ENCODE data around the gene ATP6V0B. TPM values are rescaled to one million over a fixed set of nuclear protein-coding genes. Genes with fewer than 3 reads are reported as not detected.

The ATP6V0B gene
- total RNA-seq, 1 experiment from 2014 or later = 181 TPM

DNA sequence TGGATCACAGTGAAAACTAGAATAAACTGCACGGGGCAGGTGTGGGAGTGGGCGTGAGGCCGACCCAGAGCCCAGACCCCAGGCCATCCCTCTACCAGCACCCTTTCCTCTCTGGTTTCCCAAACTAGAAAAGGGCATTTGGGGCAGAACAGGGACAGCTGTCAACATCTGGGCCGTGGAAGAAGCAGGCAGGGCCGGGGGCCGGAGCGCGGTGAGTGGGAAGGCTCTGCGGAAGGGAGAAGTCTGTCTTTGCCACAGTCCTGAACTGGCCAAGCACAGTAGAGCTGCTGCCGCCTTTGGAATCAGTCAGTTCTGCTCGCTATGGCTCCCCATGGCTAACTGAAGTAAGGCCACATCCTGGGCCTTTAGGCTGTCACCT lies 23.2 kb downstream of the ATP6V0B start:
- Histone ChIP-seq H3K27ac (ENCODE audit: low read depth, low read length, poor library complexity, severe bottlenecking) (no peak overlapping the region), H3K36me3 (ENCODE audit: insufficient read depth, low read length, poor library complexity, severe bottlenecking) (no peaks in the 10 kb centered on the region), H3K4me1 (ENCODE audit: insufficient read depth, low read length, poor library complexity, severe bottlenecking) (no peaks in the 10 kb centered on the region), H3K4me3 (ENCODE audit: low read depth, low read length, poor library complexity, severe bottlenecking) (no peak overlapping the region), H3K27me3 (replicated peaks; ENCODE audit: insufficient read depth, low read depth, low read length, poor library complexity) (no peaks in the 10 kb centered on the region), H3K9me3 (ENCODE audit: low read depth, low read length, poor library complexity, severe bottlenecking) (no peaks in the 10 kb centered on the region)
- POLR2A ChIA-PET (ENCODE audit: low non-redundant PET) = no interaction called here
- no peak for DNase-seq (ENCODE audit: low spot score)
- TF ChIP-seq EZH2 (IDR thresholded peaks at IDR 0.05; ENCODE audit: borderline replicate concordance, low read depth, low read length, poor library complexity, severe bottlenecking) = no peak
- TF ChIP-seq, protein P1, sequence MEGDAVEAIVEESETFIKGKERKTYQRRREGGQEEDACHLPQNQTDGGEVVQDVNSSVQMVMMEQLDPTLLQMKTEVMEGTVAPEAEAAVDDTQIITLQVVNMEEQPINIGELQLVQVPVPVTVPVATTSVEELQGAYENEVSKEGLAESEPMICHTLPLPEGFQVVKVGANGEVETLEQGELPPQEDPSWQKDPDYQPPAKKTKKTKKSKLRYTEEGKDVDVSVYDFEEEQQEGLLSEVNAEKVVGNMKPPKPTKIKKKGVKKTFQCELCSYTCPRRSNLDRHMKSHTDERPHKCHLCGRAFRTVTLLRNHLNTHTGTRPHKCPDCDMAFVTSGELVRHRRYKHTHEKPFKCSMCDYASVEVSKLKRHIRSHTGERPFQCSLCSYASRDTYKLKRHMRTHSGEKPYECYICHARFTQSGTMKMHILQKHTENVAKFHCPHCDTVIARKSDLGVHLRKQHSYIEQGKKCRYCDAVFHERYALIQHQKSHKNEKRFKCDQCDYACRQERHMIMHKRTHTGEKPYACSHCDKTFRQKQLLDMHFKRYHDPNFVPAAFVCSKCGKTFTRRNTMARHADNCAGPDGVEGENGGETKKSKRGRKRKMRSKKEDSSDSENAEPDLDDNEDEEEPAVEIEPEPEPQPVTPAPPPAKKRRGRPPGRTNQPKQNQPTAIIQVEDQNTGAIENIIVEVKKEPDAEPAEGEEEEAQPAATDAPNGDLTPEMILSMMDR (conservative IDR thresholded peaks at IDR 0.05; ENCODE audit: low read depth, low read length) = no peak
- intact Hi-C loops (cut with micrococcal nuclease; ENCODE audit: unreplicated experiment) = no loop called here
- CTCF ChIA-PET = no interaction called here
- no TSS peak for BruUV-seq (replicated peaks)

DNA sequence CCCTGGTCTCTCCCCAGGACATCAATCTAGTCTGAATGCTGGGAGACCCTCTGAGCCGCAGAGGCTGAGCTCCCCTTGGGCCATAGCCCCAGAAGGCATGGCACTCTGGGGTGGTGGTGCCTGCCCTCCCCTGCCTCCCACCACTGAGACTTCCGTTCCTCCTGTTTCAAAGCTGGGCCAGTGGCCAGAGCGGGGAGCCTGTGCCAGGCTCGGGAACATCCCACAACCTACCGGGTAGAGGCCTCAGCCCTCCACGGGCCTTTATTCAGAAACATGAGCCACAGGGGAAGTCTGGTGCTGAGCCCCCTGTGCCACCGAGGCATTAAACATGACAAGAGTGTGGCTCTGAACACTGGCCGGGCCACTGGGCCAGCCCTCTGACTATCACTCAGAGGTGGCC lies 24.7 kb downstream of the ATP6V0B start:
- Histone ChIP-seq H3K36me3 (ENCODE audit: insufficient read depth, low read length, poor library complexity, severe bottlenecking) (no peaks in the 10 kb centered on the region), H3K4me3 (ENCODE audit: low read depth, low read length, poor library complexity, severe bottlenecking) (no peak overlapping the region), H3K27me3 (replicated peaks; ENCODE audit: insufficient read depth, low read depth, low read length, poor library complexity) (no peaks in the 10 kb centered on the region), H3K4me1 (ENCODE audit: insufficient read depth, low read length, poor library complexity, severe bottlenecking) (no peaks in the 10 kb centered on the region), H3K9me3 (ENCODE audit: low read depth, low read length, poor library complexity, severe bottlenecking) (no peaks in the 10 kb centered on the region), H3K27ac (ENCODE audit: low read depth, low read length, poor library complexity, severe bottlenecking) (no peak overlapping the region)
- no peak for TF ChIP-seq EZH2 (IDR thresholded peaks at IDR 0.05; ENCODE audit: borderline replicate concordance, low read depth, low read length, poor library complexity, severe bottlenecking)
- TF ChIP-seq, protein P1 (conservative IDR thresholded peaks at IDR 0.05; ENCODE audit: low read depth, low read length) = no peak
- ChIA-PET CTCF (interaction anchor here (0.6 kb wide), 1 partner anchor 315 kb away, joined by 3 read pairs; no protein-coding TSS in a partner anchor), POLR2A (ENCODE audit: low non-redundant PET) (no interaction called here)
- no peak for DNase-seq (ENCODE audit: low spot score)
- BruUV-seq (replicated peaks) = no TSS peak
- intact Hi-C loops (cut with micrococcal nuclease; ENCODE audit: unreplicated experiment) = no loop called here

DNA sequence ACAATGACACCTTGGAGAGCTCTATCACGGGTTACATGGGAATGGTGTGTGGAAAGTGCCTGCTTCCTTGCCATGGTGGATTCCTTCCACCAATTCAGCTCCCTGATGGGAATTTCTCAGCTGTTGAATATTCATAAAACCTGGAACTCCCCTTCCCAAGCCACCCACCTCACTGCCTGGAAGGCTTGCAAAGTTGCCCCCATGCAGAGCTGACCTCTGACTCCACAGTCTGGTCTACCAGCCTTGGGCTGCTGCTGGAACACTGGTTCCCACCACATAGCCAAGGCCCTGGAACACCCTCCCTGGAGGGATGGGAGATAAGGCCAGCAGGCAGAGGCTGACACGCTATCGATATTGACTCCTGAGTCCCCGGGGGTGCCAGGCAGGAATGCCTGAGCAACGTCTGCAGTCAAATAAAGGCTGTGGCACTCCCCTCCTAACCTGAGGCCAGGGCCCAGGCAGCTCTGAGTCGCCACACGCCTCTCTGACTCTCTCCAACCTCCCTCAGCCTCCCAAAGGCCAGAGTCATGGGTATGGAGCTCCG lies 25.4 kb downstream of the ATP6V0B start:
- Histone ChIP-seq H3K4me3 (ENCODE audit: low read depth, low read length, poor library complexity, severe bottlenecking) (no peak overlapping the region), H3K27me3 (replicated peaks; ENCODE audit: insufficient read depth, low read depth, low read length, poor library complexity) (no peaks in the 10 kb centered on the region), H3K36me3 (ENCODE audit: insufficient read depth, low read length, poor library complexity, severe bottlenecking) (no peaks in the 10 kb centered on the region), H3K27ac (ENCODE audit: low read depth, low read length, poor library complexity, severe bottlenecking) (no peak overlapping the region), H3K9me3 (ENCODE audit: low read depth, low read length, poor library complexity, severe bottlenecking) (no peaks in the 10 kb centered on the region), H3K4me1 (ENCODE audit: insufficient read depth, low read length, poor library complexity, severe bottlenecking) (no peaks in the 10 kb centered on the region)
- CTCF ChIA-PET = no interaction called here
- POLR2A ChIA-PET (ENCODE audit: low non-redundant PET) = no interaction called here
- BruUV-seq (replicated peaks) = no TSS peak
- no peak for DNase-seq (ENCODE audit: low spot score)
- intact Hi-C loops (cut with micrococcal nuclease; ENCODE audit: unreplicated experiment) = no loop called here
- TF ChIP-seq, protein P1 (conservative IDR thresholded peaks at IDR 0.05; ENCODE audit: low read depth, low read length) = no peak
- TF ChIP-seq EZH2 (IDR thresholded peaks at IDR 0.05; ENCODE audit: borderline replicate concordance, low read depth, low read length, poor library complexity, severe bottlenecking) = no peak

All from A673 (cell line).